Mammary epithelial cell (primary cell): Measurements from ENCODE around the gene CEP170.

ENCODE experiments used
- CTCF ChIP-seq, 2 donors: IDR thresholded peaks in 1 of 2; conservative IDR thresholded peaks in 1 of 2; 2 replicates each; pipeline ENCODE4 v1.5.1; 2011 to 2012; ENCODE audit warnings: inconsistent platforms in 2 of 2, low read length in 2 of 2, mild to moderate bottlenecking in 2 of 2, control low read depth in 1 of 2, low read depth in 1 of 2; ENCODE audit not compliant: insufficient read depth in 1 of 2; ENCODE audit errors: extremely low read depth in 1 of 2
- EZH2 ChIP-seq: IDR thresholded peaks from 2 replicates; pipeline ENCODE4 v1.6.1; 2012; ENCODE audit warnings: low read length, inconsistent platforms, borderline replicate concordance

- TF ChIP-seq CTCF (conservative IDR thresholded peaks at IDR 0.05 in 1 of 2, IDR thresholded peaks at IDR 0.05 in 1 of 2; ENCODE audit: extremely low read depth in 1 of 2, insufficient read depth in 1 of 2, low read depth in 1 of 2, low read length in 2 of 2): no peak
- TF ChIP-seq EZH2: no peak
Measured at GRCh38 chr1:243227622-243228021, 27.5 kb downstream of the CEP170 start.
